SK-N-SH (cell line): Measurements from ENCODE around the gene FARSA. TPM values are rescaled to one million over a fixed set of nuclear protein-coding genes. Genes with fewer than 3 reads are reported as not detected.

ENCODE experiments used
- CTCF ChIA-PET: fragments of 300-600, 350-600 bp; formaldehyde crosslinking; extraction: SDS; loops from one replicate; lab custom pipeline; 2021; lab: Yijun Ruan, JAX
- POLR2A ChIA-PET: fragments of 350-600 bp; sonication (Branson Sonifier 250); formaldehyde crosslinking; extraction: SDS; loops from one replicate; lab custom pipeline; 2020; ENCODE audit warnings: antibody characterized with exemption, inconsistent platforms; lab: Yijun Ruan, JAX
- DNase-seq: peaks from one replicate; pipeline ENCODE4 v3.0.0; 2012
- H2AFZ ChIP-seq: fragments of 200-600 bp; sonication (generic); 2 replicates; pipeline ENCODE4 v1.8.1; 2016; ENCODE audit warnings: antibody characterized with exemption, mild to moderate bottlenecking, low read depth
- H3F3A ChIP-seq: fragments of 200-600 bp; sonication (generic); replicated peaks from 2 replicates; pipeline ENCODE3; 2016; ENCODE audit warnings: antibody characterized with exemption, mild to moderate bottlenecking; ENCODE audit not compliant: insufficient read depth
- H3K27ac ChIP-seq, 2 experiments: fragments of 200-500 bp in 1 of 2; fragments of 200-600 bp in 1 of 2; sonication (Bioruptor generic) in 1 of 2; sonication (generic), shearing (Covaris generic) in 1 of 2; 2 replicates each; pipeline versions ENCODE4 v1.5.1 to v1.6.1; 2014 to 2016; ENCODE audit warnings: low read depth in 2 of 2, inconsistent platforms in 1 of 2, low read length in 1 of 2, mild to moderate bottlenecking in 1 of 2, mixed read lengths in 1 of 2
- H3K27me3 ChIP-seq: fragments of 200-600 bp; sonication (generic), shearing (Covaris generic); 2 replicates; pipeline ENCODE4 v1.6.1; 2016; ENCODE audit warnings: mixed run types; ENCODE audit not compliant: insufficient read depth
- H3K36me3 ChIP-seq, 2 experiments: fragments of 200-500 bp in 1 of 2; fragments of 200-600 bp in 1 of 2; sonication (Bioruptor generic) in 1 of 2; sonication (generic) in 1 of 2; replicated peaks in 1 of 2; 2 replicates each; pipeline versions ENCODE3 to v1.5.1; 2014 to 2016; ENCODE audit warnings: low read length in 1 of 2, mild to moderate bottlenecking in 1 of 2; ENCODE audit not compliant: insufficient read depth in 2 of 2, control insufficient read depth in 1 of 2
- H3K4me1 ChIP-seq, 2 experiments: fragments of 200-500 bp in 1 of 2; fragments of 200-600 bp in 1 of 2; sonication (Bioruptor generic) in 1 of 2; sonication (generic), shearing (Covaris generic) in 1 of 2; 2 replicates each; pipeline versions ENCODE4 v1.5.1 to v1.6.1; 2014 to 2016; ENCODE audit warnings: low read depth in 1 of 2, low read length in 1 of 2, mixed run types in 1 of 2; ENCODE audit not compliant: insufficient read depth in 2 of 2, control insufficient read depth in 1 of 2
- H3K4me2 ChIP-seq: fragments of 200-600 bp; sonication (generic), shearing (Covaris generic); 2 replicates; pipeline ENCODE4 v1.6.1; 2017; ENCODE audit warnings: mixed run types
- H3K4me3 ChIP-seq, 2 experiments: fragments of 200-500 bp in 1 of 2; fragments of 200-600 bp in 1 of 2; sonication (Bioruptor generic) in 1 of 2; sonication (generic), shearing (Covaris generic) in 1 of 2; 2 replicates each; pipeline versions ENCODE4 v1.5.1 to v1.8.1; 2014 to 2016; ENCODE audit warnings: low read depth in 2 of 2, inconsistent platforms in 1 of 2, low read length in 1 of 2, mild to moderate bottlenecking in 1 of 2, mixed read lengths in 1 of 2, moderate library complexity in 1 of 2
- H3K79me2 ChIP-seq: fragments of 200-600 bp; sonication (generic); 2 replicates; pipeline ENCODE4 v1.8.1; 2017; ENCODE audit warnings: mild to moderate bottlenecking; ENCODE audit not compliant: insufficient read depth
- H3K9ac ChIP-seq: fragments of 200-600 bp; sonication (generic); 2 replicates; pipeline ENCODE4 v1.6.1; 2017; ENCODE audit warnings: mixed run types
- H3K9me2 ChIP-seq: fragments of 200-600 bp; sonication (generic); 2 replicates; pipeline ENCODE4 v1.6.1; 2017; ENCODE audit warnings: mixed run types
- H3K9me3 ChIP-seq: fragments of 200-600 bp; sonication (generic); 2 replicates; pipeline ENCODE4 v1.6.1; 2017; ENCODE audit warnings: mixed run types, mild to moderate bottlenecking, moderate library complexity
- H4K20me1 ChIP-seq: fragments of 200-600 bp; sonication (generic); 2 replicates; pipeline ENCODE4 v1.6.1; 2017; ENCODE audit warnings: mild to moderate bottlenecking, mixed run types; ENCODE audit not compliant: insufficient read depth
- CHD2 ChIP-seq: fragments of 150-350 bp; IDR thresholded peaks from 2 replicates; pipeline ENCODE4 v1.6.1; 2018; ENCODE audit warnings: low read length; ENCODE audit not compliant: partially characterized antibody
- ELF1 ChIP-seq: IDR thresholded peaks from 2 replicates; pipeline ENCODE4 v1.4.0; 2012
- EP300 ChIP-seq, 2 experiments: IDR thresholded peaks; 2 replicates each; pipeline versions ENCODE4 v1.4.0 to v1.6.1; 2012; ENCODE audit warnings: borderline replicate concordance in 1 of 2, low read depth in 1 of 2, low read length in 1 of 2
- EZH2phosphoT487 ChIP-seq: fragments of 200-600 bp; sonication (generic); IDR thresholded peaks from 2 replicates; pipeline ENCODE4 v1.6.1; 2017; ENCODE audit warnings: low read depth, mixed run types, mild to moderate bottlenecking, antibody characterized with exemption, moderate library complexity, borderline replicate concordance
- FOSL2 ChIP-seq: IDR thresholded peaks from 2 replicates; pipeline ENCODE4 v1.4.0; 2012; ENCODE audit warnings: low read depth, mild to moderate bottlenecking, moderate library complexity, borderline replicate concordance
- FOXJ3 ChIP-seq: sonication (generic); formaldehyde crosslinking; IDR thresholded peaks from 2 replicates; pipeline ENCODE4 v1.5.1; 2020; ENCODE audit warnings: mild to moderate bottlenecking, missing genetic modification reagents
- GABPA ChIP-seq: IDR thresholded peaks from 2 replicates; pipeline ENCODE4 v1.4.0; 2012; ENCODE audit warnings: low read depth, mild to moderate bottlenecking
- GATA2 ChIP-seq: sonication (generic); formaldehyde crosslinking; IDR thresholded peaks from 2 replicates; pipeline ENCODE4 v1.5.0; 2020; ENCODE audit warnings: mild to moderate bottlenecking, missing genetic modification reagents
- JUND ChIP-seq: IDR thresholded peaks from 2 replicates; pipeline ENCODE4 v1.4.0; 2012
- MEF2A ChIP-seq: IDR thresholded peaks from 2 replicates; pipeline ENCODE4 v1.4.0; 2012; ENCODE audit warnings: low read depth, borderline replicate concordance
- MXI1 ChIP-seq: IDR thresholded peaks from 2 replicates; pipeline ENCODE4 v1.6.1; 2012; ENCODE audit warnings: mild to moderate bottlenecking, low read depth, low read length, improper control_type of control experiment
- NRF1 ChIP-seq: IDR thresholded peaks from 2 replicates; pipeline ENCODE4 v1.6.1; 2012; ENCODE audit warnings: low read depth, mild to moderate bottlenecking, low read length
- PBX3 ChIP-seq: IDR thresholded peaks from 2 replicates; pipeline ENCODE4; 2012
- POLR2AphosphoS5 ChIP-seq: IDR thresholded peaks from 2 replicates; pipeline ENCODE4 v1.6.1; 2012; ENCODE audit warnings: low read depth, low read length
- RCOR1 ChIP-seq: fragments of 150-350 bp; IDR thresholded peaks from 2 replicates; pipeline ENCODE4 v1.6.1; 2017; ENCODE audit warnings: antibody characterized with exemption, low read length
- RXRA ChIP-seq: IDR thresholded peaks from 2 replicates; pipeline ENCODE4 v1.4.0; 2012; ENCODE audit warnings: low read depth, mild to moderate bottlenecking, borderline replicate concordance
- TCF12 ChIP-seq: IDR thresholded peaks from 2 replicates; pipeline ENCODE4 v1.4.0; 2012
- YY1 ChIP-seq: IDR thresholded peaks from 2 replicates; pipeline ENCODE4 v1.4.0; 2012; ENCODE audit warnings: low read depth, mild to moderate bottlenecking
- ZBTB33 ChIP-seq: IDR thresholded peaks from 2 replicates; pipeline ENCODE4 v1.4.0; 2012; ENCODE audit warnings: low read depth, borderline replicate concordance
- WGBS: methylation state at CpG from one replicate; pipeline ENCODE4 v1.1.6; 2017; ENCODE audit warnings: low lambda C conversion rate; 5-methylcytosine and 5-hydroxymethylcytosine counted together
- polyA plus RNA-seq, 3 experiments: library from polyadenylated mRNA; depleted of rRNA; stranded (reverse); fragments of >200 nt; gene quantifications; 2 replicates each; pipeline ENCODE4 v1.2.3, GENCODE V29; 2012
- TF ChIP-seq, protein P1 (sequence below): IDR thresholded peaks from 2 replicates; pipeline ENCODE4 v1.4.0; 2012; ENCODE audit warnings: low read depth, borderline replicate concordance
- TF ChIP-seq, protein P2 (sequence below): fragments of 200-600 bp; sonication (generic); IDR thresholded peaks from 2 replicates; pipeline ENCODE4 v1.6.1; 2017; ENCODE audit warnings: antibody characterized with exemption, mild to moderate bottlenecking, moderate library complexity
- TF ChIP-seq, protein P3 (sequence below): fragments of 150-350 bp; IDR thresholded peaks from 2 replicates; pipeline ENCODE4 v1.6.1; 2016; ENCODE audit warnings: mild to moderate bottlenecking, low read depth, low read length
- TF ChIP-seq, protein P4 (sequence below): IDR thresholded peaks from 2 replicates; pipeline ENCODE4 v1.4.0; 2012; ENCODE audit warnings: low read depth

Gene FARSA
- polyA plus RNA-seq, 1 of the 3 experiments (the other 2 are of a cell fraction): 170 TPM

GRCh38 chr19:12946092-12946721, 12.7 kb upstream of the FARSA start (continued):
- 0 out of 2 replicates have a peak, but pooled peaks have one; percentile 23 for TF ChIP-seq MXI1

DNA sequence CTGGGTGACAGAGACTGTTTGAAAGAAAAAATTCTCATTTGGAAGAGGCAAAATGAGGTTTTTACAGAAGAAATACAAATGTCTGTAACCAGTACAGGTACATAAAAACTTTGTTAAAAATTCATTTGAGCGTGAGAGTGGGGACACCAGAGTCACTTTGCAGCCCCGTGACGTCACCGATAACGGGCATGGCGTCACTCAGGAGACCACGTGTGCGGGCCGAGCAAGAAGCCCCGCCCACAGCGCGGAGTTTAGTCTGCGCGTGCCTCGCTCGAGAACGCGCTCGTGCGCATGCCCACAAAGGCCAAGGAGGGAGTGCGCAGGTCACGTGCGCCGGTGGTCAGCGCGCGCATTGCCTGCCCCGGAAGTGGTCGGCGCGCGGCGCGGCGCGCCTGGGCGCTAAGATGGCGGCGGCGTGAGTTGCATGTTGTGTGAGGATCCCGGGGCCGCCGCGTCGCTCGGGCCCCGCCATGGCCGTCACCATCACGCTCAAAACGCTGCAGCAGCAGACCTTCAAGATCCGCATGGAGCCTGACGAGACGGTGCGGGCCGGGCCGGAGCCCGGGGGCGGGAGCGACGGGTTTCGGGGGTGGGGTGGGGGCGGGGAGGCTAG, 12.1 kb upstream of the FARSA start, which contains the start of gene RAD23A:
RAD23A (plus strand) TSS at position 384 of the 613 bp plus-strand sequence; CDS start at position 471, 87 bp downstream.
- Histone ChIP-seq H3K79me2 (peaks cover 65% of the 10 kb centered on the region), H3K4me2 (peak within 1 kb of the TSS; percentile 89), H3K9me3 (no peaks in the 10 kb centered on the region), H3K9ac (peak within 1 kb of the TSS; percentile 90), H3K27ac (peak within 1 kb of the TSS; percentile 87 to 92), H3F3A (peaks cover 53% of the 10 kb centered on the region), H3K27me3 (no peaks in the 10 kb centered on the region), H2AFZ (no peak within 1 kb of the TSS), H3K36me3 (peaks cover 51 to 64% of the 10 kb centered on the region in 2 experiments), H3K4me1 (peaks cover 3 to 25% of the 10 kb centered on the region in 2 experiments; a peak in 3 of 4 replicates), H4K20me1 (peaks cover 16% of the 10 kb centered on the region), H3K9me2 (no peaks in the 10 kb centered on the region), H3K4me3 (peak within 1 kb of the TSS; percentile 66 to 73)
- DNase-seq: peak; percentile 95
- ChIA-PET CTCF (interaction anchor here (0.9 kb wide), 1 partner anchor 20 kb away, joined by 6 read pairs; no protein-coding TSS in a partner anchor), POLR2A (interaction anchor here (0.6 to 1.5 kb wide), 7 partner anchors 8 to 223 kb away, joined by 3 to 13 read pairs (median 4); partner anchors contain the start of genes CALR, FARSA and GCDH)
- WGBS: 4% methylated on average over 12 of the region's 62 CpGs
- TF ChIP-seq, protein P1, sequence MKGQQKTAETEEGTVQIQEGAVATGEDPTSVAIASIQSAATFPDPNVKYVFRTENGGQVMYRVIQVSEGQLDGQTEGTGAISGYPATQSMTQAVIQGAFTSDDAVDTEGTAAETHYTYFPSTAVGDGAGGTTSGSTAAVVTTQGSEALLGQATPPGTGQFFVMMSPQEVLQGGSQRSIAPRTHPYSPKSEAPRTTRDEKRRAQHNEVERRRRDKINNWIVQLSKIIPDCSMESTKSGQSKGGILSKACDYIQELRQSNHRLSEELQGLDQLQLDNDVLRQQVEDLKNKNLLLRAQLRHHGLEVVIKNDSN: peak; percentile 97
- TF ChIP-seq EZH2phosphoT487 (no peak), GATA2 (CRISPR knock-in tag) (no peak), POLR2AphosphoS5 (peak; percentile 94), JUND (no peak; the same call in 1 of the 2 replicates), MXI1 (peak; percentile 77), EP300 (IDR thresholded peaks at IDR 0.05; ENCODE audit: borderline replicate concordance in 1 of 2, low read depth in 1 of 2, low read length in 1 of 2) (no peak), FOSL2 (no peak), ZBTB33 (no peak; the same call in 1 of the 2 replicates), TCF12 (no peak), MEF2A (no peak), FOXJ3 (CRISPR knock-in tag) (peak; percentile 38; the same call in 1 of the 2 replicates), NRF1 (peak; percentile 98), PBX3 (peak; percentile 61), ELF1 (peak; percentile 66; the same call in 1 of the 2 replicates), RXRA (no peak), RCOR1 (peak; percentile 53; the same call in 1 of the 2 replicates), YY1 (peak; percentile 94), CHD2 (peak; percentile 91), GABPA (peak; percentile 83)
- TF ChIP-seq, protein P2, sequence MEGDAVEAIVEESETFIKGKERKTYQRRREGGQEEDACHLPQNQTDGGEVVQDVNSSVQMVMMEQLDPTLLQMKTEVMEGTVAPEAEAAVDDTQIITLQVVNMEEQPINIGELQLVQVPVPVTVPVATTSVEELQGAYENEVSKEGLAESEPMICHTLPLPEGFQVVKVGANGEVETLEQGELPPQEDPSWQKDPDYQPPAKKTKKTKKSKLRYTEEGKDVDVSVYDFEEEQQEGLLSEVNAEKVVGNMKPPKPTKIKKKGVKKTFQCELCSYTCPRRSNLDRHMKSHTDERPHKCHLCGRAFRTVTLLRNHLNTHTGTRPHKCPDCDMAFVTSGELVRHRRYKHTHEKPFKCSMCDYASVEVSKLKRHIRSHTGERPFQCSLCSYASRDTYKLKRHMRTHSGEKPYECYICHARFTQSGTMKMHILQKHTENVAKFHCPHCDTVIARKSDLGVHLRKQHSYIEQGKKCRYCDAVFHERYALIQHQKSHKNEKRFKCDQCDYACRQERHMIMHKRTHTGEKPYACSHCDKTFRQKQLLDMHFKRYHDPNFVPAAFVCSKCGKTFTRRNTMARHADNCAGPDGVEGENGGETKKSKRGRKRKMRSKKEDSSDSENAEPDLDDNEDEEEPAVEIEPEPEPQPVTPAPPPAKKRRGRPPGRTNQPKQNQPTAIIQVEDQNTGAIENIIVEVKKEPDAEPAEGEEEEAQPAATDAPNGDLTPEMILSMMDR: no peak
- TF ChIP-seq, protein P3, sequence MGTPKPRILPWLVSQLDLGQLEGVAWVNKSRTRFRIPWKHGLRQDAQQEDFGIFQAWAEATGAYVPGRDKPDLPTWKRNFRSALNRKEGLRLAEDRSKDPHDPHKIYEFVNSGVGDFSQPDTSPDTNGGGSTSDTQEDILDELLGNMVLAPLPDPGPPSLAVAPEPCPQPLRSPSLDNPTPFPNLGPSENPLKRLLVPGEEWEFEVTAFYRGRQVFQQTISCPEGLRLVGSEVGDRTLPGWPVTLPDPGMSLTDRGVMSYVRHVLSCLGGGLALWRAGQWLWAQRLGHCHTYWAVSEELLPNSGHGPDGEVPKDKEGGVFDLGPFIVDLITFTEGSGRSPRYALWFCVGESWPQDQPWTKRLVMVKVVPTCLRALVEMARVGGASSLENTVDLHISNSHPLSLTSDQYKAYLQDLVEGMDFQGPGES: no peak
- TF ChIP-seq, protein P4, sequence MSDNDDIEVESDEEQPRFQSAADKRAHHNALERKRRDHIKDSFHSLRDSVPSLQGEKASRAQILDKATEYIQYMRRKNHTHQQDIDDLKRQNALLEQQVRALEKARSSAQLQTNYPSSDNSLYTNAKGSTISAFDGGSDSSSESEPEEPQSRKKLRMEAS: peak; percentile 83; the same call in 1 of the 2 replicates
